Ecto neural progenitor cell (in vitro differentiated cells): ENCODE data around the gene SLC4A11.
"Not testable (repeated sequence)": the region's sequence is repeated elsewhere in the genome, so short reads cannot be mapped to it uniquely, and the experiment has no call there.

ENCODE experiments used
- DNase-seq: peaks from one replicate; pipeline ENCODE4 v3.0.0-alpha.2; 2018; ENCODE audit warnings: low spot score

Gene SLC4A11

DNA sequence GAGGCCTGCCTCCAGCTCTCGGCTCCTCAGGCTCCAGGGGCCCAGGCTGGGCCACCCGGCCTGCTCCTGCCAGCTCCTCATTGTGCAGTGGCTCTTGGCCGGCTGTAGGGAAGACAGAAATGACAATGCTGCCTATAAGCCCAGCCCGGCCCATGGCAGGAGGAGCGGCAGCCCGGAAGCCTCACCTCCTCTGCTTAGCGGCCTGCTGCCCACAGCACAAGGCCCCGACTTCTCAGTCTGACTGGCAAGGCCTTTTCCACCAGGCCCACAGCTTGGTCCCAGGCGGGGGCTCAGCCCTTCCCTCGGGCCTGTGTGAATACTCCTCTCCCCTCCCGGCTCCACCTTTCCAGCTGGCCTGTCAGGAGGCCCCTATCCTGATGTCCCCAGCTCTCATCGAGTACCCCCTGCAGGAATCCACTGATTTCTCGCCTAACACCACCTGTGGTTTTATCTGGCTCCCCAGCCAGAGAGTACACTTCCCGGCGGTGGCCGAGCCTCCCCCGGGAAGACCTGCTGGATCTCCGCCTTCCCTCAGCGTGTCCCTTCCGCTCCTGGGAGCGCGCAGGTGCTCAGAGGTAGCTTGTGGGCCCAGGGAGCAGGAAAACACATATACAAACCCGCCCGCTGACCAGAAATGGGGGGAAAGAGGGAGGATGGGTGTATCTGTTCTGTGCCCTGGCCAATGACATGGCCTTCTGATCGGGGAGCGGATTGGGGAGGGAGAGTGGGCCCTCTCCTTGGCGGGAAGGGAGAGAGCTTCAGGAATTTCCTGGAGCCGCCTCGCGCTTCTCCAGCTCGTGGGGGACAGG is 35.5 kb downstream of the SLC4A11 start:
- DNase-seq: no peak

DNA sequence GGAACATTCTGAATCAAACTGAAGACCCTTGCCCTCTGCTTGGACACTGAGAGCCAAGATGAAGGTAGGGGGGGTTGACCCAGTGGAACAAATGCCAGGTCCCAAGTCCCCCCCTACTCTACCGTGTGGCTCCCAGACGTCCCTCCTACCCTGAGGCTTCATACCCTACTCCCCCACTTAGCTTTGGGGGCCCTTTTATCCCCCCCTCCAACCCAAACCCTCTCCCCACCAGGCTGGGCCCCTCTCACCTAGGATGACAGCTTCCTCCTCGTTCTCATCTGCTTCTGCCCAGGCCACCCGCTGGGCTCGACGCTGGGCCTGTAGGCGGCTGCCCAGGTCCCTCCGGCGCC is 36.0 kb downstream of the SLC4A11 start:
- DNase-seq: no peak

DNA sequence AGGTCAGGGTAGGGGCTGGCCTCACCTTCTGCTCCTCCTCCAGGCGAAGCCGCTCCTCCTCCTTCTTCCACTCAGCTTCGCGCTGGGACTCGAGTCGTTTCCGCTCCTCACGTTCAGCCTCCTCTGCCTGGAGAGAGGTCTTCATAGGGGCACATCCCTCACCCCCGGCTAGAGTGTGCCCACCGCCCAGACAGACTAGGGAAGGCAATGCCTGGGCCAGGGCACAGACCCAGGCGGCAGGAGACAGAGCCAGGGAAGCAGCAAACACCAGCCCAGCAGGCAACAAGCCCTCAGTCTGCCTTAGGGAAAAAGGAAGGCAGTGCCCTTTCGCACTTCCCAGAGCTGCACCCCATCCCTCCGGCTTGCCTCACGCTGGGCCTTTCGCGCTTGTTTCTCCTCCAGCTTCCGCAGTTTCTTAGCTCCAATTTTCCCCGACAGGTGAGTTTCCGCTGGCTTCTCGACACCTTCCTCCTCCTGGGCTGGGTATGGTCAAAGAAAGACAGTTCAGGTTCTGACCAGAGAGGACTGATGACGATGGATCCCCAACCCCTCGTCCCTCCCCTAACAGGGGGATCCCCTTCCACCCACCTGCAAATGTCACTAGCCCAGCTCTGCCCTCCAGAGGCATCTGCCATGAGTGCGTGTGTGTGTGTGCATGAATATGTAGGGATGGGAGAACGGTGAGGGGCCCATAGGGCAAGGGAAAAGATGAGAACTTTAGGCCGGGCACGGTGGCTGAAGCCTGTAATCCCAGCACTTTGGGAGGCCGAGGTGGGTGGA is 38.8 kb downstream of the SLC4A11 start:
- no peak for DNase-seq

DNA sequence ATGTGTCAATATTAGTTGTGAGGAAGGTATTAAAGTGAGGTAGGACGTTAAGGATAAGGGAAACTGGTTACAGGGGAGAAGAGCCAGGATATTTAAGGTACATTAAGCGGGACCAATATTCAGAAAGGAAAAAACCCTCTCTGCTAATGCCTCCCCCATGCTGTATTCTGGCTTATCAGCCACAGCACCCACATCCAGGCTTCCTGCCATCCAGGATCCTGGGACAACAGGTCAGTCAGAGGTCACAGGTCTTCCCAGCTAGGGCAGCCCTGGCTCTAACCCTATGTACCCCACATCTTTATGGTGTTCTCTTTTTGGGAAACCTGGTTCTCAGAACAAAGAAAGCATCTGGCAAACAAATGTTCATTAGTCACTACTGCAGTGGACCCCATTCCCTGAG is 39.8 kb downstream of the SLC4A11 start:
- DNase-seq: no peak

DNA sequence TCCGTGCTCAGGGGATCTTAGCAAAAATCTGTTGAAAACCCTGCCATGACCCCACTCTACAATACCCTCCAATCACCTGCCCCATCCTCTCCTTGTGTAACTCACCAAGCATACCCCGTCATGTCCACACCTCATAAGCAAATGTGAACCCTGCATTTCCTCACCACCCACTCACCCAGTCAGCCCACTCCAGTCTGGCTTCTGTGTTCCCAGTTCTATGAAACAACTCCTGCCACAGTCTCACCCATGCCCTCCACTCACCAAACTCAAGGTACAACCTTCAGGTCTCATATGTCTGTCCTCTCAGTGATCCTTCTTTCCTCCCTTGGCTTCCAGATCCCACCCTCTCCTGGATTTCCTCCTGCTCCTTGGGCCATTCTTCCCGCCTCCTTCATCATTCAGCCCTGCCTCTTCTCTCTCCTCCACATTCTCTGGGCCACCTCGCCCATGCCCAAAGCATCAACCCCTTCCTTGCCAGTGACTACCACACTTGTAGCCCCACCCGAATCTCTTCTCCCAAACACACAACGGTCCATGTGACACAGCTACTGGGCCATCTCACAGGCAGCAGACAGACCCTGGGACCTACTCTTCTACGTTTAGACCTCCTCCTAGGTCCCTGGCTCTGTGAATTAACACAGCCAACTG is 43.3 kb downstream of the SLC4A11 start:
- no peak for DNase-seq

DNA sequence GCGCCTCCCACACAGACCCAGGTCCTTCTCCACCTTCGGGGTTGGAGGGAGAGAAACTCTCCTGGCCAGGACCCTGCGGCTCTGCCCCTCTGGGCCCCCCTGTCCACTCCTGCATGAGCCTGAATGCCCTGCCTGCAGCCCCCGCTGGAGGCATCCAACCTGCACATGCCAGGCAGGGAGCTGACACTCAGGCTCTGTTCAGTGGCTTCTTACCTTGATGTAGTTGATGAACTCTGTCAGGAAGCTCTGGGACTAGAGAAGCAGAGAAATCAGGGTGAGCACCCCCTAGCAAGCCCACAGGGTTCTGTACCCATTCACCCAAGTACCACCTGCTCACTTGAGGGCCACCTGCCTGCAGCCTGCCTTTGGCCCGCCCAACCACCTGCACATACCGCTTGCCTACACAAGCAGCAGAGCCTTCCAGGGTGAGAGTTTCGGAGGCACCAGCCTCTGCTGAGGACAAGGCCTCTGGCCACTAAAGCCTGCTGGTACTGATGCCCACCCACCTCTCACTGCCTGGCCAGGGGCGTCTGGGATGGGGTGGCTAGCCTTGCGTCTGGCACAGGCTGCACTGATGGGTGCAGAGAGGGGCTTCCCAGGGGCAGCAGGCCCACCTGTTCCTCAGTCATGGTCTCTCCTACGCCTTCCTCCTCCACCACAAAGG is 44.2 kb downstream of the SLC4A11 start:
- no peak for DNase-seq

DNA sequence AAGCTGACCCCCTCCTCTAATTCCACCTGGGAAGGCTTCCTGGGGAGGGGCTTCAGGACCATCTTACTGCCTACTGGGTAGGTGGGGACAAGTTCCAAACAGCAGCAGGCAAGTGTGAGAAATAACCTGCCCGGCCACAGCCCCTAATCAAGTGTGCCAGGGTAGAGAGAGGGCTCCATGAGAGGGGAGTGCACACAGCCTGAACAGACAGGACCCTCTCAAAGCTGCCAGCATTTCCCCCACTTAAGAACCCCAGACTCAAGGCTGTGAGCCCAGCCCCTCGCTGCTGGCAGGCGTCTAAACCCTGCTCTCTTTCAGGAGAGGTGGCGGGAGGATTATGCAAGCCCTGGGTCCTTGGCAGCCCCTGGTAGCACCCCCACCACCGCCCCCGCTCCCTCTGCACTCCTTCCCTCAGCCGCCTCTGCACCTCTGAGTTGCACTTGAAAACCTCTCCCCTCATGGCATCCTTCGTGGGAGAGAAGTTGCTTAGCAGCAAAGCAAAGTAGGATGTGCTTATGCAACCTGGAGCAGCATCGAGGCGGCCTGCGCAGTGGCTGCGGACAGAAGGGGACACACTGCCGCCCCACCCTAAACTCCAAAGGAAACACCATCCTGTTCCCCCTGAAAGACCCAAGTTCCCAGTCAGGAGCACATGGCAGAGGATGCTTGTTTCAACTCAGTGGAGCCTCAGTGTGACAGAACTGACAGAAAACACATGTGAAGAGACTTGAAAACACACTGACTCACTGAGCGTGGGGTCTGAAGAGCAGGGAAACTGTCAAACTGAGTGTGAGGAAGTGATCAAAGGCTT is 45.0 kb downstream of the SLC4A11 start:
- no peak for DNase-seq

DNA sequence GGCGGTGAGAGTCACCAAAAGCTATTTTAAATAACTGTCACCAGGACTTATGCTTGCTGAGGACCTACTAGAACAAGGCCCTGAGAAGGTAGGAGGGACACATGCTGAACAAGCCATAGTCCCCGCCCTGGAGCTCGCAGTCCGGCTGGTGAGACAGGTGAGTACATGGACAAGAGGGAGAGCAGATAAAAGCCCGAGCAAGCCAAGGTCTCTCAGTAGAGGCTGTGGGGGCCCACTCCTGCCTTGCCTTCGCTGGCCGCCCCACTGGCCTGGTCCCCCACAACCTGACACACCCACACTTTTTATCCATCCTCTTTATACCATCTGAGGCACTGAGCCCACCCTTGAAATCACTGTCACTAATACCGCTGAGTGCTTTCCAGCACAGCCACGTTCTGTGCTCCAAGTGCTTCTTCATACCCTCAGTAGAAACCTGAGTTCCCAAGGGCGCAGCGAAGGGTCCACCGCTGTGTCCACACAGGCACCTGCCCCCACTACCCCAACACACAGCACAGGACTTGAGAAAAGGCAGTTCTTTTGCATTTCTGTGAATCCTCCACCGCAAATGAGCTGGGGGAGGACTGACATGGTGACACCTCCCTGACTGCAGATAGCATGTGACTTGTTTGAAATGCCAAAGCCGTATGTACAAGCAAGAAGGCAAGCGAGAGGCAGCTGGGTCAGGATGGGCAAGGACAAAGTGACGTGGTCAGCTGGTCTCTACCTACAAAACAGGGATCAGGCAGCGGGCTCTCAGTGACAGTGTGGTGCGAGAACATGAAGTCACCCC is 46.6 kb downstream of the SLC4A11 start:
- no peak for DNase-seq

DNA sequence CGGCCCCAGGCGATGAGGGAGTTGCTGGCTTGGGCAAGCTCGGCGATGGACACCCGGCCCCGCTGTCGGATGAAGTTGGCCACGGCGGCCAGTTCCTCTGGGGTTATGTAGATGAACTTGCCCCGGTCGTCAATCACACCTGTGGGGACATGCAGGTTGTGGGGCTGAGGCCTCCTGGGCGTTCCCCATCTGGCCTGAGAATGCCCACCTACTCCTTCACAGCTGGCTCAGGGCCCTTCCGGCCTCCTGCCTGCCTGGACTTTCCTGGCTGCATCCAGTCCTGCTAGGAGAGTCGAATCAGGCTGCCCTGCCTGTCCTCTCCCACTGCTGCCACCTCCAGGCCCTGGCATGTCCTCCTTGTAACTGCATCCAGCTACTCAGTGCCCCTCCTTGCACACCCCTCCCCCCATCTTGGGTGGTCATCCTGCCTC is 48.3 kb downstream of the SLC4A11 start:
- DNase-seq: no peak

DNA sequence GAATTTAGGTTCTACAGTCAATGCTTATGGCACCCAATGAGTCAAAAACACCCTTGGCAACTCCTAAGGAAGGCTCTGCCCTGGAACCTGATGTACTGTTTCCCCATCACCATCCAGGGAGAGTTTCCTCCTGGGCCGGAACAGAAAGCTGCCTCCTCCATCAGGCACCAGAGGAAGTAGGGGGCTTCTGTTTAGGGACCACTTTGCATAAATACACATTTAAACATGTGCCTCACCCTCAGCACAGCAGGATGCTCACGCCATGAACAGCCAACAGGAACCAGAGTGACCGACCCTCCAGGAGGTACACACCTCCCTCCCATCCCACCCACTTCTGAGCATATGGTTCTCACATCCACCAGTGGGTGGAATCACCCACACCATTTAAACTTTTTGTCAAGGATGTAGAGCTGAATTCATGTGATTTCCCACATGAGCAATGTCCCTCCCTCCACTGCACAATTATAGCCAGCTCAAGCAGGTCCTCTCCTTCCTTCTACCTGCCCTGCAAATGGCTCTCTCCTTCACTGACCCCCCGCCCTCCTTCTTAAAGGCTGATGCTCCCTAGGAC is 49.3 kb downstream of the SLC4A11 start:
- DNase-seq: no peak

DNA sequence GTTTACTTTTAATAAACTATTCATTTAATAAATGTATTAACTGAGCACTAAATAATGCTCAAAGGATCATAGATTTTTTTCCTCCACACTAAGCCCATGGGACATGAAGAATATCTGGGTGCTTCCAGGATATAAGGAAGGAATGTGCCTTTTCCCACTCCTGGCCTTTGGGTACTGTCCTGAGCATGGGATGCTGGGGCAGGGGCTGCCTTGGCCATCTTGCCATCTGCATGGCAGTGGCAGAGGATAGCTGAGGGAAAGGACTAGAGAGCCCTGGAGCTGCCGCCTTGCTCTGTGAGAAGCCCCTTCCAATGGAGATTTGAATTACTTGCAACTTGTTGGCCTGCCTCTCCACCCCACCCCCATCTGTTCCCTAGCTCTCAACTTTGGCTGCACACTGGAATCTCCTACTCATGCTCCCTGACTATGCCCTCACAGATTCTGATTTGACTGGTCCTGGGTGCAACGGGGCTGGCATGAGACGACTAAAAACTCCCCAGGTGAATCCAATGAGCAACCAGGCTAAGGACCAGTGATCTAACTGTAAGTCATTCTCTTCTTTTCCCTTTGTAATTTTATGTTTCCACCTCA is 50.1 kb downstream of the SLC4A11 start:
- no peak for DNase-seq

DNA sequence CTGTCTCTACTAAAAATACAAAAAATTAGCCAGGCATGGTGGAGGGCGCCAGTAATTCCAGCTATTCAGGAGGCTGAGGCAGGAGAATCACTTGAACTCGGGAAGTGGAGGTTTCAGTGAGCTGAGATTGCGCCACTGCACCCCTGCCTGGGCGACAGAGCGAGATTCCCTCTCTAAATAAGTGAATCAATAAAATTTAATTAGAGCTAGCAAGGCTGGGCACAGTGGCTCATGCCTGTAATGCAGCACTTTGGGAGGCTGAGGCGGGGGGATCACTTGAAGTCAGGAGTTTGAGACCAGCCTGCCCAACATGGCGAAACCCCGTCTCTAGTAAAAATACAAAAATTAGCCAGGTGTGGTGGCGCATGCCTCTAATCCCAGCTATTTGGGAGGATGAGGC is 51.1 kb downstream of the SLC4A11 start:
- DNase-seq: not testable (repeated sequence)

DNA sequence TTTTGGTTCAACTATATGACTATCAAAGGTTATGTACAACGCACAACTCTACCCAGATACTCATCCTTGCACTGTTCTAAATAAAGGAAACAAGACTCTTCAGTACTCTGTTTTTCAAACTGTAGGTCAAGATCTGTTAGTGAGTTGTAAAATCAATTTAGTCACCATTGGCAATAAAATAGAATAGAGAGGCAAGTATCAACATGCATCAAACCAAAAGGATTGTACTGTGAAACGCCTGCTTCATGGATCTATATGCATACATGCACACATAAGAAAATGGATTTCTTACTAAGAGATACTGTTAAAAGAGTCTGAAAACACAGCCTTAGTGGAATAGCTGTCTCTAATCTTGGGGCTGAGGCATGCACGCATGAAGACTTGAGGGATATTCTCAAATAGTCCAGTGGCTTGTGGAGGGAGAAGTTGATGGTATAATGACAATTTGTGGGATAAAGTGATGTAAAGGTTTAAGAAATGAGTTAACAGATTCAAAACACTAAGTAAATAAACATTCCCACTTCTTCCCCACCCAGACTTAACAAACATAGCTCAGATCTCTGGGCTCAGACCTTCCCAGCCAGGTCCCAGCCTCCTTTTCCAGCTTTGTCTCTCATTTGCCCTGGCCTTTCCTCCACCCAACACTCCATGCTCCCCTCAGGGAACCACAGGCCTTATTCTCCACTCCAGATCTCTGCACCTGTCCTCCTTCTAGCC is 54.9 kb downstream of the SLC4A11 start:
- DNase-seq: no peak

DNA sequence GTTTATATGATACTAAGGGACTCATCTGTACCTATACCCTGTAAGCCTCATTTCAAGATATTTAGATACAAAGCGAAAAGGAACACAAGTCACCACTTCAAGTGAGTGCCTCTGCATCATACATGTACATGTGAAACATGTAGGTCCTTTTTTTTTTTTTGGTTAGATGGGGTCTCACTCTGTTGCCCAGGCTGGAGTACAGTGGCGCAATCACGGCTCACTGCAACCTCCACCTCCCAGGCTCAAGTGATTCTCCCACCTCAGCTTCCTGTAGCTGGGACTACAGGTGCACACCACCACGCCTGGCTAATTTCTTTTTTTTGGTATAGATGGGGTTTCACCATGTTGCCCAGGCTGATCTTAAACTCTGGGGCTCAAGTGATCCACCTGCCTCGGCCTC is 56.6 kb downstream of the SLC4A11 start:
- DNase-seq: not testable (repeated sequence)

DNA sequence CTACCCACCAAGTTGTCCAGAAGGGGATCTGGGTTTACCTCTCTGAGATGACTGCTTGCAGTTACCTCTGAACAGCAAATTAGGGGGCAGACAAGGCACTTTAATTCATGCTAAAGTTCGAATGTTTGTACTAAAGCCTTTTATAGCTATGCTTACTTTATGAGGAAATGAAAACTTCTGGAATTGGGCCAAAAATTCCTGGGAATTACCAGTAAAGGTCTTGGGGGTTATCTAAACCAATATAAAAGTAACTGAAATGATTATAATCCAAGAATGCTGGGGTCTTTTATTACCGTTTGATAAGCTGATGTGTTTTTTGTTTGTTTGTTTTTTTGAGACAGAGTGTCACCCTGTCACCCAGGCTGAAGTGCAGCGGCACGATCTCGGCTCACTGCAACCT is 57.7 kb downstream of the SLC4A11 start:
- DNase-seq: no peak

DNA sequence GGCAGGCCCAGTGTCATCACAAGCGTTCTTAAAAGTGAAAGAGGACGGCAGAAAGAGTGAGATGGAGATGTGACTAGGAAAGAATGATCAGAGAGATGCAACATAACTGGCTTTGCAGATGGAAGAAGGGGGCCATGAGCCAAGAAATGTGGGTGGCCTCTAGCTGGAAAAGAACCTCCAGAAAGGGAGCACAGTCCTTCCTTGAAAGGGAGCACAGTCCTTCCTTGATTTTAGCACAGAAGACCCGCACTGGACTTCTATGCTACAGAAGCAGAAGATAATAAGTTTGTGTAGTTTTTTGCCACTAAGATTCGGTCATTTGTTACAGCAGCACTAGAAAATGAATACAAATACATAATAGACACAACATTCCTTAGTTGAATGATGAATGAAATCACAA is 58.7 kb downstream of the SLC4A11 start:
- no peak for DNase-seq

DNA sequence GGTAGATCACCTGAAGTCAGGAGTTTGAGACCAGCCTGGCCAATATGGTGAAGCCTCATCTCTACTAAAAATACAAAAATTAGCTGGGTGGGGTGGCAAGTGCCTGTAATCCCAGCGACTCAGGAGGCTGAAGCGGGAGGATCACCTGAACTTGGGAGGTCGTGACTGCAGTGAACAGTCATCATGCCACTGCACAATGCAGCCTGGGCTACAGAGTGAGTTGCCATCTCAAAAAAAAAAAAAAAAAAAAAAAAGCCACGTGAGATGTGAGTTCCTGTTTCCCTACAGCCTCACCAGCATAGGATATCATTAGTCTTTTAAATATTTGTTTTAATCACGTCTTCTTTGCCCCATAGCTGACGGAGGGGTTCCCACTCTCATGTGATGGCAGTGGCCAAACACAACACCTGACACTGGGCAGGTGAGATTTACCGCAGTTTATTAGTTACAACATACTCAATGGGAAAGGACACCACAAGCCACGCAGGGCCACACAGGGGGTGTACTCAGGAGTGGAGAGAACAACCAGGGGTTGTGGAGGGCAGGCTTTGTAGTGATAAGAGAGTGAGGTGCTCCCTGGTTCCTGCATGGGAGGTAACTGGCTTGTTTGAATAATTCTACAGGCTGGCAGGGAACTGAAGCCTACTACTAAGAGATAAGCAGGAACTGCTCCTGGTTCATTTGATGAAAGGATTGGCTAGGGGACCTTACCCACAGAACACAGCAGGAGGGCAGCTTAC is 61.1 kb downstream of the SLC4A11 start:
- no peak for DNase-seq
